ENCODE measurements around the gene GNG7.

GNG7 gene

GRCh38 chr19:2462635-2463421, 239.7 kb downstream of the GNG7 start:
- TF ChIP-seq TAF1 (IDR thresholded peaks at IDR 0.05; ENCODE audit: low read depth, low read length) (no peak), POLR2A (IDR thresholded peaks at IDR 0.05; ENCODE audit: low read depth, low read length) (no peak), POU2F2 (IDR thresholded peaks at IDR 0.05; ENCODE audit: low read depth, low read length) (no peak), PAX5 (IDR thresholded peaks at IDR 0.05; ENCODE audit: insufficient read depth, low read length, severe bottlenecking) (no peak), SPI1 (IDR thresholded peaks at IDR 0.05; ENCODE audit: low read depth, low read length) (no peak), POLR2AphosphoS5 (IDR thresholded peaks at IDR 0.05; ENCODE audit: low read depth, low read length) (no peak)
- DNase-seq (ENCODE audit: insufficient read length, low spot score) = no peak
- FAIRE-seq = no peak

GRCh38 chr19:2461751-2462634, 240.5 kb downstream of the GNG7 start:
- FAIRE-seq (peak; percentile 88), DNase-seq (ENCODE audit: insufficient read length, low spot score) (peak; percentile 87)
- TF ChIP-seq POU2F2 (IDR thresholded peaks at IDR 0.05; ENCODE audit: low read depth, low read length) (no peak), POLR2AphosphoS5 (IDR thresholded peaks at IDR 0.05; ENCODE audit: low read depth, low read length) (no peak), PAX5 (IDR thresholded peaks at IDR 0.05; ENCODE audit: insufficient read depth, low read length, severe bottlenecking) (no peak), TAF1 (IDR thresholded peaks at IDR 0.05; ENCODE audit: low read depth, low read length) (no peak), POLR2A (IDR thresholded peaks at IDR 0.05; ENCODE audit: low read depth, low read length) (no peak), SPI1 (IDR thresholded peaks at IDR 0.05; ENCODE audit: low read depth, low read length) (no peak)

Measured in GM12891 (cell line).